Endothelial cell of umbilical vein (primary cell): Measurements from ENCODE around the gene MEAK7. TPM values are rescaled to one million over a fixed set of nuclear protein-coding genes. Genes with fewer than 3 reads are reported as not detected.
"Not testable (repeated sequence)": the region's sequence is repeated elsewhere in the genome, so short reads cannot be mapped to it uniquely, and the experiment has no call there.

ENCODE experiments used
- BruUV-seq: library from RNA; stranded (reverse); fragments of 400-500 nt; replicated peaks from 2 replicates; lab custom pipeline; 2021; lab: Mats Ljungman, UMichigan
- CTCF ChIA-PET: fragments of 300-600, 350-600 bp; sonication (Branson Sonifier 250); formaldehyde crosslinking; loops from one replicate; lab custom pipeline; 2021; ENCODE audit warnings: antibody characterized with exemption, inconsistent platforms; lab: Charles Lee
- POLR2A ChIA-PET: fragments of 300-600, 350-600 bp; sonication (Branson Sonifier 250); formaldehyde crosslinking; loops from one replicate; lab custom pipeline; 2021; ENCODE audit warnings: antibody characterized with exemption, inconsistent platforms; lab: Charles Lee
- DNase-seq: peaks from one replicate; pipeline ENCODE4 v3.0.0-alpha.2; 2011; ENCODE audit warnings: low read depth, low spot score
- FAIRE-seq: peaks from 2 replicates; lab custom pipeline; 2011; peaks lifted over from hg19 to GRCh38; lab: Jason Lieb, UNC
- H2AFZ ChIP-seq: 2 replicates; pipeline ENCODE4 v1.6.0; 2012; ENCODE audit warnings: low read depth, low read length, control low read depth, inconsistent platforms
- H3K27ac ChIP-seq: 2 replicates; pipeline ENCODE4 v1.5.1; 2011; ENCODE audit warnings: low read depth, mild to moderate bottlenecking, control low read depth, low read length, moderate library complexity; ENCODE audit not compliant: insufficient read depth
- H3K27me3 ChIP-seq, 2 experiments: 2 replicates each; pipeline versions ENCODE4 v1.6.0 to v1.6.1; 2011; ENCODE audit warnings: low read length in 2 of 2, mixed read lengths in 1 of 2; ENCODE audit not compliant: control insufficient read depth in 2 of 2, insufficient read depth in 2 of 2
- H3K36me3 ChIP-seq, 2 experiments: 2 replicates in 1 of 2; 3 replicates in 1 of 2; pipeline ENCODE4 v1.5.1; 2011; ENCODE audit warnings: low read length in 2 of 2, mild to moderate bottlenecking in 1 of 2, moderate library complexity in 1 of 2; ENCODE audit not compliant: control insufficient read depth in 2 of 2, insufficient read depth in 2 of 2; ENCODE audit errors: extremely low read depth in 1 of 2
- H3K4me1 ChIP-seq: 3 replicates; pipeline ENCODE4 v1.5.1; 2011; ENCODE audit warnings: mild to moderate bottlenecking, low read length; ENCODE audit not compliant: control insufficient read depth, insufficient read depth; ENCODE audit errors: extremely low read depth
- H3K4me2 ChIP-seq: 2 replicates; pipeline ENCODE4 v1.6.1; 2011; ENCODE audit warnings: low read length, control low read depth, mixed read lengths; ENCODE audit not compliant: insufficient read depth
- H3K4me3 ChIP-seq, 3 experiments: fragments of 200-600 bp in 1 of 3; sonication (generic), shearing (Covaris generic) in 1 of 3; replicated peaks in 1 of 3; 2 replicates each; pipeline ENCODE4 v1.5.1; 2011 to 2016; ENCODE audit warnings: control low read depth in 3 of 3, low read length in 3 of 3, mild to moderate bottlenecking in 2 of 3, inconsistent platforms in 1 of 3, low read depth in 1 of 3, moderate library complexity in 1 of 3; ENCODE audit not compliant: insufficient read depth in 1 of 3
- H3K79me2 ChIP-seq: 2 replicates; pipeline ENCODE4 v1.6.0; 2012; ENCODE audit warnings: low read length, inconsistent platforms; ENCODE audit not compliant: control insufficient read depth, insufficient read depth
- H3K9ac ChIP-seq: replicated peaks from 2 replicates; pipeline ENCODE3; 2011; ENCODE audit warnings: low read length, control low read depth; ENCODE audit not compliant: insufficient read depth; ENCODE audit errors: extremely low read depth
- H3K9me1 ChIP-seq: replicated peaks from 3 replicates; pipeline ENCODE4 v1.6.0; 2011; ENCODE audit warnings: mild to moderate bottlenecking, low read length; ENCODE audit not compliant: control insufficient read depth, insufficient read depth; ENCODE audit errors: extremely low read depth
- H3K9me3 ChIP-seq: replicated peaks from 2 replicates; pipeline ENCODE4 v1.5.1; 2012; ENCODE audit warnings: low read length, inconsistent platforms; ENCODE audit not compliant: control insufficient read depth, insufficient read depth
- H4K20me1 ChIP-seq: replicated peaks from 2 replicates; pipeline ENCODE3; 2011; ENCODE audit warnings: mild to moderate bottlenecking, low read length; ENCODE audit not compliant: control insufficient read depth, insufficient read depth; ENCODE audit errors: extremely low read depth
- CTCF ChIP-seq, 2 donors: IDR thresholded peaks; 1 replicate in 1 of 2; 2 replicates in 1 of 2; pipeline ENCODE4 v1.5.1; 2011; ENCODE audit warnings: low read length in 2 of 2, mild to moderate bottlenecking in 2 of 2, moderate library complexity in 2 of 2, control low read depth in 1 of 2, inconsistent platforms in 1 of 2, low read depth in 1 of 2; ENCODE audit not compliant: insufficient read depth in 1 of 2; ENCODE audit errors: extremely low read depth in 1 of 2
- EZH2 ChIP-seq: IDR thresholded peaks from 2 replicates; pipeline ENCODE4 v1.6.1; 2012; ENCODE audit warnings: borderline replicate concordance, low read depth, mild to moderate bottlenecking, moderate library complexity, low read length, inconsistent platforms; ENCODE audit not compliant: severe bottlenecking
- FOS ChIP-seq: IDR thresholded peaks from 2 replicates; pipeline ENCODE4 v1.6.1; 2011; ENCODE audit warnings: mild to moderate bottlenecking, low read length, moderate library complexity, borderline replicate concordance; ENCODE audit not compliant: insufficient read depth
- GATA2 ChIP-seq: IDR thresholded peaks from 2 replicates; pipeline ENCODE4 v1.7.0; 2011; ENCODE audit warnings: low read depth, mild to moderate bottlenecking, moderate library complexity, mixed read lengths, low read length; ENCODE audit not compliant: insufficient read length, insufficient read depth
- JUN ChIP-seq: IDR thresholded peaks from 2 replicates; pipeline ENCODE4 v1.6.1; 2011; ENCODE audit warnings: borderline replicate concordance, low read depth; ENCODE audit not compliant: insufficient read length, insufficient read depth
- MYC ChIP-seq: IDR thresholded peaks from one replicate; pipeline ENCODE4 v1.6.1; 2011; ENCODE audit warnings: mild to moderate bottlenecking, low read depth, low read length
- POLR2A ChIP-seq: IDR thresholded peaks from 2 replicates; pipeline ENCODE4 v1.6.1; 2012; ENCODE audit warnings: low read depth, mild to moderate bottlenecking, control low read depth, low read length
- POLR2AphosphoS5 ChIP-seq: IDR thresholded peaks from 2 replicates; pipeline ENCODE4 v1.6.1; 2012; ENCODE audit warnings: low read depth, mild to moderate bottlenecking, control low read depth, low read length, moderate library complexity; ENCODE audit not compliant: insufficient read depth
- dilution Hi-C: fragments of 300-500 bp; cut with MboI; formaldehyde crosslinking; loops from one replicate; pipeline ENCODE4 v1.15.0; 2019; ENCODE audit warnings: low sequenced_read_pairs; ENCODE audit not compliant: extremely low pct_ligation_motif_present
- intact Hi-C: fragments of 100-400 bp; cut with micrococcal nuclease; formaldehyde crosslinking; loops from one replicate; pipeline ENCODE4 v1.10.0; 2022
- polyA plus RNA-seq, 4 experiments: library from polyadenylated mRNA; depleted of rRNA in 3 of 4; stranded (reverse) in 3 of 4; unstranded in 1 of 4; fragments of >200 nt; gene quantifications; 2 replicates each; pipeline versions ENCODE4 v1.2.1 to v1.2.3, GENCODE V29; 2011 to 2012; ENCODE audit warnings: missing spikeins in 1 of 4
- total RNA-seq: library from RNA; stranded (reverse); gene quantifications from 2 replicates; pipeline ENCODE4 v1.2.3, GENCODE V29; 2021
- TF ChIP-seq, protein P1 (sequence below): IDR thresholded peaks from 2 replicates; pipeline ENCODE4 v1.6.1; 2011; ENCODE audit not compliant: insufficient read depth, insufficient read length

Gene MEAK7
- total and polyA plus RNA-seq, 2 donors (not counting 3 experiments of a cell fraction or from before 2014, with no cell fraction given) = 16.2 to 22.7 TPM

GRCh38 chr16:84518804-84519341, 14.4 kb upstream of the MEAK7 start:
- no peaks in the 10 kb centered on the region for H3K4me1 ChIP-seq
- no peaks in the 10 kb centered on the region for H3K36me3 ChIP-seq
- H2AFZ ChIP-seq = no peak overlapping the region
- FAIRE-seq (no peak), DNase-seq (no peak)
- intact Hi-C loops = loop anchor here (10.0 kb wide), 1 partner anchor 436 kb away; no protein-coding TSS in a partner anchor
- H3K9ac ChIP-seq = no peak overlapping the region
- no peaks in the 10 kb centered on the region for H4K20me1 ChIP-seq
- H3K9me3 ChIP-seq = no peaks in the 10 kb centered on the region
- no peak for TF ChIP-seq GATA2
- no peak for TF ChIP-seq EZH2
- no peak for TF ChIP-seq JUN
- no peak for TF ChIP-seq POLR2AphosphoS5
- TF ChIP-seq, protein P1, sequence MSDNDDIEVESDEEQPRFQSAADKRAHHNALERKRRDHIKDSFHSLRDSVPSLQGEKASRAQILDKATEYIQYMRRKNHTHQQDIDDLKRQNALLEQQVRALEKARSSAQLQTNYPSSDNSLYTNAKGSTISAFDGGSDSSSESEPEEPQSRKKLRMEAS = no peak
- TF ChIP-seq CTCF (IDR thresholded peaks at IDR 0.05; ENCODE audit: extremely low read depth in 1 of 2, insufficient read depth in 1 of 2, low read depth in 1 of 2, low read length in 2 of 2) = no peak
- TF ChIP-seq FOS = no peak
- TF ChIP-seq MYC = no peak
- TF ChIP-seq POLR2A = no peak
- no peaks in the 10 kb centered on the region for H3K9me1 ChIP-seq
- H3K4me2 ChIP-seq = no peak overlapping the region
- no peaks in the 10 kb centered on the region for H3K27me3 ChIP-seq
- no peak overlapping the region for H3K4me3 ChIP-seq
- no TSS peak for BruUV-seq
- CTCF ChIA-PET = interaction anchor here (0.7 to 14.0 kb wide), 5 partner anchors 12 to 242 kb away, joined by 3 to 73 read pairs (median 4); partner anchors contain the start of gene MEAK7
- dilution Hi-C loops = loop anchor here (25.0 kb wide), 1 partner anchor 93 kb away; the partner anchor contains the start of gene COTL1
- POLR2A ChIA-PET = no interaction called here
- H3K27ac ChIP-seq = no peak overlapping the region
- H3K79me2 ChIP-seq = no peaks in the 10 kb centered on the region

GRCh38 chr16:84518220-84518619, 13.8 kb upstream of the MEAK7 start:
- H3K36me3 ChIP-seq, H3K79me2 ChIP-seq, H3K4me1 ChIP-seq, BruUV-seq, H3K27ac ChIP-seq, POLR2A ChIA-PET, H3K9me3 ChIP-seq, FAIRE-seq, H4K20me1 ChIP-seq, H3K9me1 ChIP-seq, H3K4me3 ChIP-seq, H2AFZ ChIP-seq, DNase-seq, H3K4me2 ChIP-seq, H3K9ac ChIP-seq, H3K27me3 ChIP-seq: not testable (repeated sequence)
- intact Hi-C loops (loop anchor here (10.0 kb wide), 1 partner anchor 437 kb away; no protein-coding TSS in a partner anchor), dilution Hi-C loops (loop anchor here (25.0 kb wide), 1 partner anchor 94 kb away; the partner anchor contains the start of gene COTL1)
- CTCF ChIA-PET = interaction anchor here (0.7 to 14.0 kb wide), 2 partner anchors 11 to 212 kb away, joined by 3 to 73 read pairs; partner anchors contain the start of gene MEAK7
